Chondrocyte (in vitro differentiated cells): ENCODE data around the gene OR10J1. TPM values are rescaled to one million over a fixed set of nuclear protein-coding genes. Genes with fewer than 3 reads are reported as not detected.

Experiments
- DNase-seq: peaks from one replicate; pipeline ENCODE4 v3.0.0; 2021; ENCODE audit warnings: mixed read lengths, low spot score
- H3K27ac Mint-ChIP-seq: one replicate; pipeline ENCODE4 v1.8.0; 2021; ENCODE audit warnings: mild to moderate bottlenecking, moderate library complexity, mixed read lengths; ENCODE audit not compliant: unreplicated experiment
- H3K27me3 Mint-ChIP-seq: 2 replicates; pipeline ENCODE4 v1.8.0; 2021; ENCODE audit warnings: low read depth, mixed read lengths
- H3K36me3 Mint-ChIP-seq: 2 replicates; pipeline ENCODE4 v1.8.0; 2021; ENCODE audit warnings: low read depth, mixed read lengths
- H3K4me1 Mint-ChIP-seq: 2 replicates; pipeline ENCODE4 v1.8.0; 2021; ENCODE audit warnings: low read depth, mild to moderate bottlenecking, mixed read lengths
- H3K4me3 Mint-ChIP-seq: one replicate; pipeline ENCODE4 v1.8.0; 2021; ENCODE audit warnings: mild to moderate bottlenecking, moderate library complexity, mixed read lengths; ENCODE audit not compliant: unreplicated experiment
- H3K9me3 Mint-ChIP-seq: 2 replicates; pipeline ENCODE4 v1.8.0; 2021; ENCODE audit warnings: low read depth, mixed read lengths
- CTCF ChIP-seq: fragments of 200-600 bp; sonication (generic); IDR thresholded peaks from 2 replicates; pipeline ENCODE4 v1.5.0; 2021; ENCODE audit warnings: antibody characterized with exemption, mild to moderate bottlenecking, moderate library complexity
- total RNA-seq: library from RNA; stranded (reverse); gene quantifications from 3 replicates; pipeline ENCODE4 v1.2.1, GENCODE V29; 2021

OR10J1 gene
- total RNA-seq, 1 donor from 2014 or later: not detected

- peaks cover 14% of the 10 kb centered on the region for H3K4me1 Mint-ChIP-seq
- no peak for TF ChIP-seq CTCF
- no peaks in the 10 kb centered on the region for H3K36me3 Mint-ChIP-seq
- H3K27me3 Mint-ChIP-seq: peaks cover 2% of the 10 kb centered on the region
- peak overlapping the region; percentile 84 for H3K27ac Mint-ChIP-seq
- H3K9me3 Mint-ChIP-seq: peaks cover 4% of the 10 kb centered on the region
- DNase-seq: no peak
- H3K4me3 Mint-ChIP-seq: no peak overlapping the region
Observed at GRCh38 chr1:159429074-159429861, 10.3 kb upstream of the OR10J1 start.

- no peak overlapping the region for H3K4me3 Mint-ChIP-seq
- no peak overlapping the region for H3K27ac Mint-ChIP-seq
- no peaks in the 10 kb centered on the region for H3K36me3 Mint-ChIP-seq
- H3K9me3 Mint-ChIP-seq: peaks cover 4% of the 10 kb centered on the region
- H3K27me3 Mint-ChIP-seq: peaks cover 7% of the 10 kb centered on the region
- no peak for DNase-seq
- no peak for TF ChIP-seq CTCF
- H3K4me1 Mint-ChIP-seq: peaks cover 14% of the 10 kb centered on the region
Observed at GRCh38 chr1:159430985-159431384, 8.5 kb upstream of the OR10J1 start.

GRCh38 chr1:159431904-159432303 lies 7.6 kb upstream of the OR10J1 start, which contains the start of gene OR10J4:
OR10J4 (plus strand) TSS chr1:159432204.
- H3K27me3 Mint-ChIP-seq: peaks cover 11% of the 10 kb centered on the region
- H3K9me3 Mint-ChIP-seq: peaks cover 4% of the 10 kb centered on the region
- no peak within 1 kb of the TSS for H3K27ac Mint-ChIP-seq
- no peaks in the 10 kb centered on the region for H3K36me3 Mint-ChIP-seq
- no peak for TF ChIP-seq CTCF
- H3K4me1 Mint-ChIP-seq: peaks cover 14% of the 10 kb centered on the region
- no peak within 1 kb of the TSS for H3K4me3 Mint-ChIP-seq
- no peak for DNase-seq

- no peaks in the 10 kb centered on the region for H3K4me1 Mint-ChIP-seq
- H3K27ac Mint-ChIP-seq: no peak overlapping the region
- no peak for DNase-seq
- H3K4me3 Mint-ChIP-seq: no peak overlapping the region
- no peaks in the 10 kb centered on the region for H3K36me3 Mint-ChIP-seq
- peaks cover 4% of the 10 kb centered on the region for H3K9me3 Mint-ChIP-seq
- H3K27me3 Mint-ChIP-seq: peaks cover 14% of the 10 kb centered on the region
- no peak for TF ChIP-seq CTCF
Observed at GRCh38 chr1:159436469-159436868, 3.1 kb upstream of the OR10J1 start.

GRCh38 chr1:159441360-159441759 lies 1.8 kb downstream of the OR10J1 start:
- no peak for DNase-seq
- Mint-ChIP-seq H3K4me1 (no peaks in the 10 kb centered on the region), H3K36me3 (no peaks in the 10 kb centered on the region), H3K4me3 (no peak overlapping the region), H3K9me3 (no peaks in the 10 kb centered on the region), H3K27me3 (peaks cover 5% of the 10 kb centered on the region), H3K27ac (no peak overlapping the region)
- TF ChIP-seq CTCF: no peak
